OCI-LY1 (cell line): Measurements from ENCODE around the gene STON2.
"Not testable (repeated sequence)": the region's sequence is repeated elsewhere in the genome, so short reads cannot be mapped to it uniquely, and the experiment has no call there.

Experiments used
- EZH2 ChIP-seq: fragments of 200-600 bp; sonication (generic), shearing (Covaris generic); IDR thresholded peaks from 2 replicates; pipeline ENCODE4 v1.8.0; 2017; ENCODE audit warnings: borderline replicate concordance, mixed run types, mild to moderate bottlenecking, antibody characterized with exemption, low read length, moderate library complexity, mixed read lengths
- TF ChIP-seq, protein P1 (sequence below): fragments of 200-600 bp; sonication (generic), shearing (Covaris generic); IDR thresholded peaks from 2 replicates; pipeline ENCODE4 v1.5.1; 2017; ENCODE audit warnings: mild to moderate bottlenecking, antibody characterized with exemption, low read length, moderate library complexity, mixed read lengths

DNA sequence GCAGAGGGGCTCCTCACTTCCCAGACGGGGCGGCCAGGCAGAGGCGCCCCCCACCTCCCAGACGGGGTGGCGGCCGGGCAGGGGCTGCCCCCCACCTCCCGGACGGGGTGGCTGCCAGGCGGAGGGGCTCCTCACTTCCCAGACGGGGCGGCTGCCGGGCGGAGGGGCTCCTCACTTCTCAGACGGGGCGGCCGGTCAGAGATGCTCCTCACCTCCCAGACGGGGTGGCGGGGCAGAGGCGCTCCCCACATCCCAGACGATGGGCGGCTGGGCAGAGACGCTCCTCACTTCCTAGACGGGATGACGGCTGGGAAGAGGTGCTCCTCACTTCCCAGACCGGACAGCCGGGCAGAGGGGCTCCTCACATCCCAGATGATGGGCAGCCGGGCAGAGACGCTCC, 155.7 kb downstream of the STON2 start:
- TF ChIP-seq, protein P1, sequence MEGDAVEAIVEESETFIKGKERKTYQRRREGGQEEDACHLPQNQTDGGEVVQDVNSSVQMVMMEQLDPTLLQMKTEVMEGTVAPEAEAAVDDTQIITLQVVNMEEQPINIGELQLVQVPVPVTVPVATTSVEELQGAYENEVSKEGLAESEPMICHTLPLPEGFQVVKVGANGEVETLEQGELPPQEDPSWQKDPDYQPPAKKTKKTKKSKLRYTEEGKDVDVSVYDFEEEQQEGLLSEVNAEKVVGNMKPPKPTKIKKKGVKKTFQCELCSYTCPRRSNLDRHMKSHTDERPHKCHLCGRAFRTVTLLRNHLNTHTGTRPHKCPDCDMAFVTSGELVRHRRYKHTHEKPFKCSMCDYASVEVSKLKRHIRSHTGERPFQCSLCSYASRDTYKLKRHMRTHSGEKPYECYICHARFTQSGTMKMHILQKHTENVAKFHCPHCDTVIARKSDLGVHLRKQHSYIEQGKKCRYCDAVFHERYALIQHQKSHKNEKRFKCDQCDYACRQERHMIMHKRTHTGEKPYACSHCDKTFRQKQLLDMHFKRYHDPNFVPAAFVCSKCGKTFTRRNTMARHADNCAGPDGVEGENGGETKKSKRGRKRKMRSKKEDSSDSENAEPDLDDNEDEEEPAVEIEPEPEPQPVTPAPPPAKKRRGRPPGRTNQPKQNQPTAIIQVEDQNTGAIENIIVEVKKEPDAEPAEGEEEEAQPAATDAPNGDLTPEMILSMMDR: not testable (repeated sequence)
- not testable (repeated sequence) for TF ChIP-seq EZH2
